CD14-positive monocyte (primary cell): ENCODE measurements around the gene YRDC. TPM values are rescaled to one million over a fixed set of nuclear protein-coding genes. Genes with fewer than 3 reads are reported as not detected.
"Not testable (repeated sequence)": the region's sequence is repeated elsewhere in the genome, so short reads cannot be mapped to it uniquely, and the experiment has no call there.

Experiments used
- DNase-seq, 3 donors: peaks; one replicate each; pipeline ENCODE4 v3.0.0-alpha.2; 2011 to 2022
- H2AFZ ChIP-seq: 2 replicates; pipeline ENCODE4 v1.6.0; 2012; ENCODE audit warnings: mild to moderate bottlenecking, low read depth, low read length, inconsistent platforms; ENCODE audit not compliant: insufficient read depth, poor library complexity, severe bottlenecking
- H3K27ac ChIP-seq, 2 donors: 1 replicate in 1 of 2; 2 replicates in 1 of 2; pipeline ENCODE4 v1.5.1; 2012 to 2013; ENCODE audit warnings: low read length in 2 of 2, control low read depth in 1 of 2, inconsistent platforms in 1 of 2, low read depth in 1 of 2, mild to moderate bottlenecking in 1 of 2
- H3K27me3 ChIP-seq, 2 donors: one replicate each; pipeline versions ENCODE4 v1.6.0 to v1.6.1; 2011 to 2013; ENCODE audit warnings: low read length in 2 of 2; ENCODE audit not compliant: control insufficient read depth in 2 of 2, insufficient read depth in 2 of 2
- H3K36me3 ChIP-seq, 2 donors: replicated peaks in 1 of 2; 1 replicate in 1 of 2; 2 replicates in 1 of 2; pipeline versions ENCODE4 v1.5.1 to v1.6.1; 2012 to 2013; ENCODE audit warnings: low read length in 2 of 2, control low read depth in 1 of 2, inconsistent platforms in 1 of 2, mild to moderate bottlenecking in 1 of 2; ENCODE audit not compliant: insufficient read depth in 2 of 2, control insufficient read depth in 1 of 2
- H3K4me1 ChIP-seq, 2 donors: 1 replicate in 1 of 2; 2 replicates in 1 of 2; pipeline versions ENCODE4 v1.5.1 to v1.6.1; 2012 to 2013; ENCODE audit warnings: low read length in 2 of 2, control low read depth in 1 of 2, inconsistent platforms in 1 of 2, mild to moderate bottlenecking in 1 of 2, moderate library complexity in 1 of 2; ENCODE audit not compliant: insufficient read depth in 2 of 2, control insufficient read depth in 1 of 2
- H3K4me2 ChIP-seq: replicated peaks from 2 replicates; pipeline ENCODE3; 2012; ENCODE audit warnings: low read length, moderate library complexity, mild to moderate bottlenecking; ENCODE audit not compliant: poor library complexity, severe bottlenecking; ENCODE audit errors: extremely low read depth
- H3K4me3 ChIP-seq, 3 experiments: fragments of 200-600 bp in 1 of 3; sonication (generic) in 1 of 3; replicated peaks in 1 of 3; 1 replicate in 2 of 3; 2 replicates in 1 of 3; pipeline ENCODE4 v1.5.1; 2011 to 2013; ENCODE audit warnings: low read length in 3 of 3, mild to moderate bottlenecking in 3 of 3, control low read depth in 2 of 3, low read depth in 2 of 3, inconsistent platforms in 1 of 3, moderate library complexity in 1 of 3
- H3K79me2 ChIP-seq: 2 replicates; pipeline ENCODE4 v1.6.0; 2012; ENCODE audit warnings: mild to moderate bottlenecking, control low read depth, inconsistent platforms, low read length, moderate library complexity; ENCODE audit not compliant: insufficient read depth
- H3K9ac ChIP-seq: 2 replicates; pipeline ENCODE4 v1.6.0; 2017; ENCODE audit warnings: low read length, mild to moderate bottlenecking; ENCODE audit not compliant: insufficient read depth, poor library complexity, severe bottlenecking
- H3K9me3 ChIP-seq, 2 donors: replicated peaks in 1 of 2; 1 replicate in 1 of 2; 2 replicates in 1 of 2; pipeline versions ENCODE4 v1.5.1 to v1.6.1; 2012 to 2013; ENCODE audit warnings: low read length in 2 of 2, control low read depth in 1 of 2; ENCODE audit not compliant: control insufficient read depth in 1 of 2, insufficient read depth in 1 of 2
- H4K20me1 ChIP-seq: 2 replicates; pipeline ENCODE4 v1.6.0; 2012; ENCODE audit warnings: mild to moderate bottlenecking, low read length, control low read depth, moderate library complexity; ENCODE audit not compliant: insufficient read depth
- H3K27ac Mint-ChIP-seq, 7 donors: one replicate each; pipeline ENCODE4 v1.8.0; 2020; ENCODE audit warnings: mild to moderate bottlenecking in 7 of 7, mixed read lengths in 7 of 7, moderate library complexity in 6 of 7, inconsistent platforms in 2 of 7
- H3K27me3 Mint-ChIP-seq, 3 donors: one replicate each; pipeline ENCODE4 v1.8.0; 2021 to 2022; ENCODE audit warnings: low read depth in 3 of 3, mild to moderate bottlenecking in 3 of 3, mixed read lengths in 3 of 3, moderate library complexity in 3 of 3, inconsistent platforms in 1 of 3
- H3K36me3 Mint-ChIP-seq, 2 donors: one replicate each; pipeline ENCODE4 v1.8.0; 2020; ENCODE audit warnings: mixed read lengths in 2 of 2, inconsistent platforms in 1 of 2, mild to moderate bottlenecking in 1 of 2
- H3K4me1 Mint-ChIP-seq: one replicate; pipeline ENCODE4 v1.8.0; 2020; ENCODE audit warnings: mild to moderate bottlenecking, mixed read lengths
- H3K4me3 Mint-ChIP-seq, 2 donors: one replicate each; pipeline ENCODE4 v1.8.0; 2020; ENCODE audit warnings: mild to moderate bottlenecking in 2 of 2, mixed read lengths in 2 of 2, moderate library complexity in 1 of 2
- H3K9me3 Mint-ChIP-seq, 7 donors: one replicate each; pipeline ENCODE4 v1.8.0; 2020 to 2022; ENCODE audit warnings: mixed read lengths in 7 of 7, mild to moderate bottlenecking in 6 of 7, moderate library complexity in 6 of 7, inconsistent platforms in 2 of 7
- WGBS: methylation state at CpG from one replicate; pipeline ENCODE4 v1.1.5; 2013; ENCODE audit warnings: missing lambda C conversion rate; ENCODE audit not compliant: insufficient coverage; 5-methylcytosine and 5-hydroxymethylcytosine counted together
- intact Hi-C, 2 donors: fragments of 100-400 bp; cut with micrococcal nuclease; formaldehyde crosslinking; loops; one replicate each; pipeline versions ENCODE4 v1.15.0 to v1.15.1; 2023
- polyA plus RNA-seq, 3 donors: library from polyadenylated mRNA; depleted of rRNA in 1 of 3; unstranded in 2 of 3; stranded (reverse) in 1 of 3; fragments of 300-500 nt in 2 of 3; fragments of >200 nt in 1 of 3; fragmentation: Illumina TruSeq in 2 of 3; gene quantifications; 1 replicate in 2 of 3; 2 replicates in 1 of 3; pipeline ENCODE4 v1.2.3, GENCODE V29; 2012 to 2021
- TF ChIP-seq, protein P1 (sequence below): fragments of 200-600 bp; IDR thresholded peaks from one replicate; pipeline ENCODE4 v1.8.0; 2022; ENCODE audit warnings: antibody characterized with exemption, mild to moderate bottlenecking

The YRDC gene
- polyA plus RNA-seq, 3 donors, result 10.4 to 29.6 (median 13.3) TPM

DNA sequence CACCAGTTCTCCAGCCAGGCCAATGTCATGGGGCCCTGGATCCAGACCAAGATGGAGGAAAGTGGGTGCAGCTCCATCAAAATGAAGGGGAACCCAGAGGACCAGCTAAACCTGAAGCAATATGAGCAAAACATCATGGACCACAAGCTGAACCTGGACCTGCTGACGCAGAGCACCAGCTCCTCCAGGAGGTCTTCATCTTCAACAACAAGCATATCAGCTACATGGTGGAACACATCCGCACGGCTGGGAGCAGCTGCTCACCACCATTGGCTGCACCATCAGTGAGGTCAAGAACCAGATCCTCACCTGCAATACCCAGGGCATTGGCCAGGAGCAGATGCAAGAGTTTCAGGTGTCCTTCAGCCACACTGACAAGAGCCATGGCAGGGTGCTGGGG lies 29.4 kb downstream of the YRDC start:
- no peaks in the 10 kb centered on the region for H3K4me1 ChIP-seq
- H3K4me2 ChIP-seq, result no peak overlapping the region
- no peaks in the 10 kb centered on the region for H3K36me3 Mint-ChIP-seq
- WGBS, result 93% methylated on average over 3 of the region's 3 CpGs
- peaks cover 4% of the 10 kb centered on the region for H3K4me1 Mint-ChIP-seq
- intact Hi-C loops, result no loop called here
- no peak overlapping the region for H3K4me3 Mint-ChIP-seq
- H4K20me1 ChIP-seq, result no peaks in the 10 kb centered on the region
- no peak overlapping the region for H3K27ac ChIP-seq
- H3K9me3 Mint-ChIP-seq, result peaks cover 0 to 3% (median 0%) of the 10 kb centered on the region in 7 donors
- TF ChIP-seq, protein P1, sequence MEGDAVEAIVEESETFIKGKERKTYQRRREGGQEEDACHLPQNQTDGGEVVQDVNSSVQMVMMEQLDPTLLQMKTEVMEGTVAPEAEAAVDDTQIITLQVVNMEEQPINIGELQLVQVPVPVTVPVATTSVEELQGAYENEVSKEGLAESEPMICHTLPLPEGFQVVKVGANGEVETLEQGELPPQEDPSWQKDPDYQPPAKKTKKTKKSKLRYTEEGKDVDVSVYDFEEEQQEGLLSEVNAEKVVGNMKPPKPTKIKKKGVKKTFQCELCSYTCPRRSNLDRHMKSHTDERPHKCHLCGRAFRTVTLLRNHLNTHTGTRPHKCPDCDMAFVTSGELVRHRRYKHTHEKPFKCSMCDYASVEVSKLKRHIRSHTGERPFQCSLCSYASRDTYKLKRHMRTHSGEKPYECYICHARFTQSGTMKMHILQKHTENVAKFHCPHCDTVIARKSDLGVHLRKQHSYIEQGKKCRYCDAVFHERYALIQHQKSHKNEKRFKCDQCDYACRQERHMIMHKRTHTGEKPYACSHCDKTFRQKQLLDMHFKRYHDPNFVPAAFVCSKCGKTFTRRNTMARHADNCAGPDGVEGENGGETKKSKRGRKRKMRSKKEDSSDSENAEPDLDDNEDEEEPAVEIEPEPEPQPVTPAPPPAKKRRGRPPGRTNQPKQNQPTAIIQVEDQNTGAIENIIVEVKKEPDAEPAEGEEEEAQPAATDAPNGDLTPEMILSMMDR, result no peak
- no peaks in the 10 kb centered on the region for H3K36me3 ChIP-seq
- H2AFZ ChIP-seq, result no peak overlapping the region
- H3K9ac ChIP-seq, result no peak overlapping the region
- no peak overlapping the region for H3K4me3 ChIP-seq
- no peak overlapping the region for H3K27ac Mint-ChIP-seq
- no peaks in the 10 kb centered on the region for H3K27me3 ChIP-seq
- no peak for DNase-seq
- H3K27me3 Mint-ChIP-seq, result peaks cover 8 to 26% (median 17%) of the 10 kb centered on the region in 3 donors
- no peaks in the 10 kb centered on the region for H3K79me2 ChIP-seq
- no peaks in the 10 kb centered on the region for H3K9me3 ChIP-seq

DNA sequence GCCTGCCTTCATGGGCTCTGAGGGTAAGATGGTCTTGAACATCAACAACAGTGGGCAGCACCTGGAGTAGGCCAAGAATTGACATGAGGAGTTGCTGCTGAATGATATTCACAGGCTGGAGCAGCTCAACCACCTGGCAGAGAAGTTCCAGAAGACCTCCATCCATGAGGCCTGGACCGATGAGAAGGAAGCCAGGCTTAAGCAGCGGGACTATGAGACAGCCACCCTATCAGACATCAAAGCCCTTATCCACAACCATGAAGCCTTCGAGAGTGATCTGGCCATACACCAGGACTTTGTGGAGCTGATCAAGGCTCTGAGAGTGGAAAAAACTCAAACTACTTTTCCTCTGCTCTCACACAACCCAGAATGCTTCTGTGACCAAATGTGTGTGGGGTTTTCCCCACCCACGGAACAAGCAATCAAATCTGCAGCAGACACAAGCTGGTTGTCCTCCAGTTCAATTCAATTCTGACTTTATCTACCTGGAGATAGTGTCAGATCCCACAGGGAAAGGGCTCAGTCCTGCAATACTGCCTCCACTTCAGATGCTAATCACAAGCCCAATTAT lies 31.0 kb downstream of the YRDC start:
- peaks cover 4% of the 10 kb centered on the region for H3K4me1 Mint-ChIP-seq
- H3K27ac ChIP-seq, result no peak overlapping the region
- no peak overlapping the region for H3K9ac ChIP-seq
- no peak overlapping the region for H3K4me2 ChIP-seq
- TF ChIP-seq, protein P1, result no peak
- no peaks in the 10 kb centered on the region for H4K20me1 ChIP-seq
- no peaks in the 10 kb centered on the region for H3K9me3 ChIP-seq
- no peaks in the 10 kb centered on the region for H3K4me1 ChIP-seq
- no peaks in the 10 kb centered on the region for H3K36me3 Mint-ChIP-seq
- H3K79me2 ChIP-seq, result no peaks in the 10 kb centered on the region
- DNase-seq, result no peak
- H3K27me3 Mint-ChIP-seq, result peaks cover 6 to 28% (median 19%) of the 10 kb centered on the region in 3 donors
- no peak overlapping the region for H3K27ac Mint-ChIP-seq
- no peaks in the 10 kb centered on the region for H3K27me3 ChIP-seq
- no peaks in the 10 kb centered on the region for H3K36me3 ChIP-seq
- H3K4me3 Mint-ChIP-seq, result no peak overlapping the region
- WGBS, result 80% methylated on average over 2 of the region's 4 CpGs
- no peak overlapping the region for H3K4me3 ChIP-seq
- peaks cover 0 to 13% (median 0%) of the 10 kb centered on the region in 7 donors for H3K9me3 Mint-ChIP-seq
- intact Hi-C loops, result no loop called here
- no peak overlapping the region for H2AFZ ChIP-seq

DNA sequence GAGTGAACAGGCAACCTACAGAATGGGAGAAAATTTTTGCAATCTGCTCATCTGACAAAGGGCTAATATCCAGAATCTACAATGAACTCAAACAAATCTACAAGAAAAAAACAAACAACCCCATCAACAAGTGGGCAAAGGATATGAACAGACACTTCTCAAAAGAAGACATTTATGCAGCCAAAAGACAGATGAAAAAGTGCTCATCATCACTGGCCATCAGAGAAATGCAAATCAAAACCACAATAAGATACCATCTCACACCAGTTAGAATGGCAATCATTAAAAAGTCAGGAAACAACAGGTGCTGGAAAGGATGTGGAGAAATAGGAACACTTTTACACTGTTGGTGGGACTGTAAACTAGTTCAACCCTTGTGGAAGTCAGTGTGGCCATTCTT lies 36.6 kb downstream of the YRDC start:
- H3K9me3 ChIP-seq, H3K79me2 ChIP-seq, H3K36me3 Mint-ChIP-seq, H3K9ac ChIP-seq, DNase-seq, H3K4me3 Mint-ChIP-seq, H3K4me3 ChIP-seq, H3K36me3 ChIP-seq, H3K4me1 Mint-ChIP-seq, H3K4me1 ChIP-seq, H2AFZ ChIP-seq, H3K27ac ChIP-seq, H3K27ac Mint-ChIP-seq, intact Hi-C loops, H3K4me2 ChIP-seq, H4K20me1 ChIP-seq: not testable (repeated sequence)
- H3K27me3 ChIP-seq, result peaks cover 22 to 35% of the 10 kb centered on the region in 2 donors
- Mint-ChIP-seq H3K27me3 (peaks cover 23 to 57% (median 38%) of the 10 kb centered on the region in 3 donors), H3K9me3 (peaks cover 0 to 16% (median 3%) of the 10 kb centered on the region in 7 donors)
